GM19099 (cell line): ENCODE measurements around the gene DPP8.

Experiments used
- POLR2A ChIP-seq: IDR thresholded peaks from 3 replicates; pipeline ENCODE4 v1.6.1; 2011; ENCODE audit warnings: low read depth; ENCODE audit not compliant: insufficient read length; ENCODE audit errors: extremely low read depth

Gene DPP8

GRCh38 chr15:65400760-65401610, 116.5 kb downstream of the DPP8 start:
- no peak for TF ChIP-seq POLR2A

DNA sequence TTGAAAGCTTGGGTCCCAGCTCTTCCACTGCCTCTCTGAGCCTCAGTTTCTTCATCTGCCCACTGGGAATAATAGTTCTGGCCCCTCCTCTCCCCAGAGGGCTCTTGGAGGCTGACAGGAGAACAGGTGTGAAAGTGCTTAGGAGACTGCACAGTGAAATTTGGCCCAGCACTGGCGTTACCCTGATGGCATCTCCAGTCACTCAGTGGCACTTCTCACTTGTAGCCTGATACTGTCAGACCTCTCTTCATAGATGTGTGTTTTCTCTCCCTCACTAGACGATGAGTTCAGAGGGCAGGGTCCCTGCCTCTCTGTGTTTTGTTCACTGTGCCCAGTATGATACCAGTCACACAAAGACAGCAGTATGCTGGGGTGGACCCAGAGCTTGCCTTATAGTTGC, 117.5 kb downstream of the DPP8 start:
- TF ChIP-seq POLR2A = no peak

DNA sequence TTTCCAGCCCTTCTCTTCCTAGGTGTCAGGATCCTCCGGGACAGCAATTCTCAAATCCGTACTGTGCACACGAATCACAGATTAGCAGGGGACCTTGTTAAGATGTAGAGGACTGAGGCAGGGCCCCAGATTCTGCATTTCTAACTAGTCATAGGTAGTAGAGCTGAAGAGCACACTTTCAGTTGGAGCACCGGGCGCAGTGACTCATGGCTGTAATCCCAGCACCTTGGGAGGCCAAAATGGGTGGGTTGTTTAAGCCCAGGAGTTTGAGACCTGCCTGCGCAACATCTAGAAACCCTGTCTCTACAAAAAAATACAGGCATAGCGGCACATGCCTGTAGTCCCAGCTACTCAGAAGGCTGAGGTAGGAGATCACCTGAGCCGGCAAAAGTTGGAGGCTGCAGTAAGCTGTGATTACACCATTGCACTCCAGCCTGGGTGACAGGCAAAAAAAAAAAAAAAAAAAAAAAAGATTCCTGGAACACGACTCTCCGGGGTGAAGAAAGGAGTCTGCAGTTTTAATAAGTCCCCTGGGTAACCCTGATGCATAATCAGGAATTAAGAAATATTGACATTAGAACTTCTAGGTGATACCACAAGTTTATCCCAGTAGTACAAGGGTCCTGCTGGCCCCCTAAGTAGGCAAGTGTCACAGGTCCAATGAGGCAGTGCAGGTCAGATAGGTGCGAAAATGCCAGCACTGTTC, 118.3 kb downstream of the DPP8 start:
- no peak for TF ChIP-seq POLR2A

DNA sequence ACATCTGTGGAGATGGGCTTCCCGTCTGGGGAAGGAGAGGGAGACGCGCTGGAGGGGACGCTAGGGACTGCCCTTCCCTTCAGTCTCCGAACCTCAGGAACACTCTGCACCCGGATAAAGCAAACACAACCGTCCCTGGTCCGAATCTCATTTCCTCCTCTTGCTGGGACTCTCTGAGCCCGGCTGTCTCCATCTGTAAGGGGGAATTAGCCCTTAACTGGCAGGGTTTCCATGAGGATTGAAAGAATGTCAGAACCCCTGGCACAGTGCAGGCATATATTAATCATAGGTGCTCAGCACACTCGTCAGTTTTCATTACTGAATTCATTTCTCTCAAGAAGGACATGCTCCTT, 120.5 kb downstream of the DPP8 start:
- TF ChIP-seq POLR2A = no peak

GRCh38 chr15:65396283-65396964, 121.1 kb downstream of the DPP8 start:
- no peak for TF ChIP-seq POLR2A

- no peak for TF ChIP-seq POLR2A
These were observed 121.8 kb downstream of the DPP8 start for GRCh38 chr15:65395567-65396202.

DNA sequence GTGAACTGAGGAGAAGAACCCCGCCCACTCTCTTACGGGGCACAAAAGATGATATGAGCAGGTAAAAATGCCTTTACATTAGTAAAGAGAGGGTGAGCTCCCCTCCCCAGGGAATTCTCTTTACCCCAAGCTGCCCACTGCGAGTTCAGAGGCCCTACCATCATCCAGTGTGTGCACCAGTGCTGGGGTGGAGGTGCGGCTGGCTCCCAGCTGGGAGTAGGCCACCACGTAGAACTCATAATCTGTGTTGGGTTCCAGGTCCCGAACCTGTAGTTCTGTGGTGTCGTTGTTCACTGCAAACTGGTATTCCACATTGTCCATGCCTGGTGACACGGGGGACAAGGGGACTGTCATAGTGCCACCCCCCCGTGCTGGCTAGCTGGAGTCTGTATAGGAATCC, 122.6 kb downstream of the DPP8 start:
- TF ChIP-seq POLR2A = no peak

- no peak for TF ChIP-seq POLR2A
These were observed 123.2 kb downstream of the DPP8 start for GRCh38 chr15:65394280-65394789.

DNA sequence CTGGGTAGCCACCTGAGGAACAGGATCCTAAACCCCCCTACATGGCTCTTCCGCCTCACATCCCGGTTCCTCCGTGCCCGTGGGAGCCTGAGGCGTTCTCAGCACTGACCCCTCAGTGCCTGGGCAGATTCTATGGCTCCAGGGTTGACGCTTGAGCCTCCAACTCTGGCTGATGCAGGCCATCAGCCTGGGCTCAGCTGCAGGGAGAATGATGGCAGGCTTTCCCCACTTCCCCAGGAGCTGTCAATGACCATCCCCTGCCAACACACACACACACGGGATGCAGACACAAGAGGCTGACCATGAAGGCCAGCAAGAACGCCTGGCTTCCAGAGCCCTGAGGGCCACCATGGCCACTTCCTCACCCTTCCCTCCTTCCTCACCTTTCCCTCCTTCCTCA, 123.9 kb downstream of the DPP8 start:
- TF ChIP-seq POLR2A = no peak

GRCh38 chr15:65393091-65393490, 124.4 kb downstream of the DPP8 start:
- TF ChIP-seq POLR2A = no peak
